ENCODE measurements around the gene GPRC5D.

The GPRC5D gene

GRCh38 chr12:12976366-12976765 is 24.4 kb upstream of the GPRC5D start:
- DNase-seq (ENCODE audit: low read depth in 1 of 2, low spot score in 1 of 2): no peak
- TF ChIP-seq GABPA (IDR thresholded peaks at IDR 0.05; ENCODE audit: low read depth) (no peak), CTCF (IDR thresholded peaks at IDR 0.05; ENCODE audit: insufficient read depth, low read length) (no peak), SPI1 (IDR thresholded peaks at IDR 0.05; ENCODE audit: borderline replicate concordance, low read depth) (no peak), REST (IDR thresholded peaks at IDR 0.05; ENCODE audit: insufficient replicate concordance, low read depth) (no peak), POLR2AphosphoS5 (IDR thresholded peaks at IDR 0.05; ENCODE audit: low read depth) (no peak)
- Histone ChIP-seq H3K4me3 (replicated peaks; ENCODE audit: insufficient read depth, low read length) (no peak overlapping the region), H3K27me3 (ENCODE audit: insufficient read depth, poor library complexity, severe bottlenecking) (no peaks in the 10 kb centered on the region), H3K27ac (replicated peaks) (no peak overlapping the region)

GRCh38 chr12:12975322-12976077 is 23.5 kb upstream of the GPRC5D start:
- H3K27me3 ChIP-seq (ENCODE audit: insufficient read depth, poor library complexity, severe bottlenecking): no peaks in the 10 kb centered on the region
- no peak overlapping the region for H3K27ac ChIP-seq (replicated peaks)
- peak in 1 of 2 experiments; percentile 68 for DNase-seq (ENCODE audit: low read depth in 1 of 2, low spot score in 1 of 2)
- H3K4me3 ChIP-seq (replicated peaks; ENCODE audit: insufficient read depth, low read length): no peak overlapping the region
- TF ChIP-seq SPI1 (IDR thresholded peaks at IDR 0.05; ENCODE audit: borderline replicate concordance, low read depth) (peak; percentile 73; the same call in 1 of the 2 replicates), REST (IDR thresholded peaks at IDR 0.05; ENCODE audit: insufficient replicate concordance, low read depth) (no peak), CTCF (IDR thresholded peaks at IDR 0.05; ENCODE audit: insufficient read depth, low read length) (peak; percentile 42)

- Histone ChIP-seq H3K27ac (replicated peaks) (no peak overlapping the region), H3K4me3 (replicated peaks; ENCODE audit: insufficient read depth, low read length) (no peak overlapping the region), H3K27me3 (ENCODE audit: insufficient read depth, poor library complexity, severe bottlenecking) (no peaks in the 10 kb centered on the region)
- TF ChIP-seq CTCF (IDR thresholded peaks at IDR 0.05; ENCODE audit: insufficient read depth, low read length): no peak
- TF ChIP-seq GABPA (IDR thresholded peaks at IDR 0.05; ENCODE audit: low read depth): no peak
- no peak for TF ChIP-seq POLR2AphosphoS5 (IDR thresholded peaks at IDR 0.05; ENCODE audit: low read depth)
- TF ChIP-seq REST (IDR thresholded peaks at IDR 0.05; ENCODE audit: insufficient replicate concordance, low read depth): no peak
- no peak for TF ChIP-seq SPI1 (IDR thresholded peaks at IDR 0.05; ENCODE audit: borderline replicate concordance, low read depth)
- DNase-seq (ENCODE audit: low read depth in 1 of 2, low spot score in 1 of 2): no peak
Measured at GRCh38 chr12:12974211-12974610, 22.2 kb upstream of the GPRC5D start.
